ENCODE results near the gene COL21A1.
"Not testable (repeated sequence)": the region's sequence is repeated elsewhere in the genome, so short reads cannot be mapped to it uniquely, and the experiment has no call there.

The COL21A1 gene

DNA sequence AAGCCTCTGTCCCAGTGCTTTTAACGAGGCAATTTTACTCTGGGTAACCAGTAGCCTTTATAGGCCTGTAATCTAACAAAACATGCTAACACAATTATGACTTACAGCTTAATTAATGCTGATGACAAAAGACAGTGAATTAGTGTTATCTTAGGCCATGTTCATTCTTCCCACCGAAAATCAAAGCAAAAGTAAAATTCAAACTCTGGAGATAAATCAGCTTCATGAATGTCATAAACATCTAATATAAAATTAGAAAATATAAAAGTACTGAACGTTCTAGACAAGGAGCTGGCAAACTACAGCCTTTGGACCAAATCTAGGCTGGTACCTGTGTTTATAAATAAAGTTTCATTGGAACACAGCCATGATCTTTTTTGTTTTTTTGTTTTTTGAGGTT lies 18.6 kb upstream of the COL21A1 start:
- Histone ChIP-seq H4K8ac (ENCODE audit: low read depth, low read length) (no peak overlapping the region), H2BK12ac (ENCODE audit: low read length) (no peak overlapping the region), H3K4ac (ENCODE audit: low read depth, low read length) (no peak overlapping the region), H3K36me3 (ENCODE audit: control insufficient read depth in 1 of 2, insufficient read depth in 2 of 2, low read length in 2 of 2) (no peaks in the 10 kb centered on the region), H3K4me1 (ENCODE audit: control insufficient read depth in 1 of 2, insufficient read depth in 2 of 2, low read length in 2 of 2) (no peaks in the 10 kb centered on the region), H2AK5ac (ENCODE audit: low read length) (no peak overlapping the region), H3K9me3 (ENCODE audit: insufficient read depth, low read depth, low read length) (peaks cover 3% of the 10 kb centered on the region), H3K14ac (ENCODE audit: low read length) (no peak overlapping the region), H3K27me3 (ENCODE audit: insufficient read depth, low read length) (no peaks in the 10 kb centered on the region), H2BK120ac (ENCODE audit: insufficient read depth, low read length, poor library complexity) (no peak overlapping the region), H3K79me1 (ENCODE audit: low read length) (no peaks in the 10 kb centered on the region), H4K91ac (ENCODE audit: low read depth, low read length) (no peak overlapping the region), H2AFZ (ENCODE audit: insufficient read depth, low read length, poor library complexity) (no peak overlapping the region), H4K12ac (ENCODE audit: low read depth, low read length) (no peak overlapping the region), H3K18ac (ENCODE audit: low read length) (no peak overlapping the region), H3K9ac (ENCODE audit: low read length) (no peak overlapping the region), H3K4me3 (ENCODE audit: low read depth, low read length) (no peak overlapping the region), H3K4me2 (ENCODE audit: low read length) (no peak overlapping the region), H3K27ac (ENCODE audit: low read depth, low read length) (no peak overlapping the region), H3K79me2 (ENCODE audit: control insufficient read depth, insufficient read depth, low read length, poor library complexity) (no peaks in the 10 kb centered on the region), H3K23ac (ENCODE audit: low read length) (no peak overlapping the region), H2BK5ac (ENCODE audit: low read depth, low read length, poor library complexity) (no peak overlapping the region)
- no peak for DNase-seq
- no CpG with 5 or more reads among the region's 3 CpGs for WGBS (ENCODE audit: extremely low coverage, insufficient coverage, insufficient read length)

DNA sequence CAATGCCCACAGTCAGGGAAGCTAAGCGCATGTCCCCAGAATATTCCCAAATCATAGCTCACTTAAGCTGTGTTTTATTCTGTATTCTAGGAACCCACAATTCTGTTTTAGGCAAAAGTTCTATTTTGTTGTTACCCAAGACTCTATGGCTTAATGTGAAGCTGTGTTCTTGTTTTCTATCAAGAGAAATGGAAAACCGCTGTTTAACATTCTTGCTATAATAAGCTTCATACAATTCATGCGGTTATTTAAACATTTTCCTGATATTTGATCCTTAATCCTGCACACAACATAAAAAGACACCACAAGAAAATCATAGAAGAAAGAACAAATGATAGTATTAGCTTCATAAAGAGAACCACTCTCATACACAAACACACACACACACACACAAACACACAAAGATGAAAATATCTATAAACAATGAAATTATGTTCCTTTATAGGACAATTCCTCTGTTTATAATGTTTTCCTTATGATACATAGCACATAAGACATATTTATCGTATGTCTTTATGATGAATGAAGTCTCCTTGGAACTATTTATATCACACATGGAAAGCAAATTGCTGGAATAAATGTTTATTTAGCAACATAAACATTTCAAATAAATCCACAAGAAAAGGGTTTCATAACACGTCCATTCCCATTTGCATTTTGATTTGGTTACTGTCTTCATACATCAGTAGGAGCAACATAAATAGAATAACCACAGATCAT lies 16.4 kb upstream of the COL21A1 start:
- Histone ChIP-seq H2AFZ (ENCODE audit: insufficient read depth, low read length, poor library complexity) (no peak overlapping the region), H3K79me2 (ENCODE audit: control insufficient read depth, insufficient read depth, low read length, poor library complexity) (no peaks in the 10 kb centered on the region), H3K4me1 (ENCODE audit: control insufficient read depth in 1 of 2, insufficient read depth in 2 of 2, low read length in 2 of 2) (no peaks in the 10 kb centered on the region), H3K4me2 (ENCODE audit: low read length) (no peak overlapping the region), H3K14ac (ENCODE audit: low read length) (no peak overlapping the region), H3K23ac (ENCODE audit: low read length) (no peak overlapping the region), H3K27ac (ENCODE audit: low read depth, low read length) (no peak overlapping the region), H4K8ac (ENCODE audit: low read depth, low read length) (no peak overlapping the region), H2AK5ac (ENCODE audit: low read length) (no peak overlapping the region), H2BK120ac (ENCODE audit: insufficient read depth, low read length, poor library complexity) (no peak overlapping the region), H3K36me3 (ENCODE audit: control insufficient read depth in 1 of 2, insufficient read depth in 2 of 2, low read length in 2 of 2) (no peaks in the 10 kb centered on the region), H4K12ac (ENCODE audit: low read depth, low read length) (no peak overlapping the region), H3K79me1 (ENCODE audit: low read length) (no peaks in the 10 kb centered on the region), H4K91ac (ENCODE audit: low read depth, low read length) (no peak overlapping the region), H3K9me3 (ENCODE audit: insufficient read depth, low read depth, low read length) (peaks cover 3% of the 10 kb centered on the region), H2BK5ac (ENCODE audit: low read depth, low read length, poor library complexity) (no peak overlapping the region), H3K9ac (ENCODE audit: low read length) (no peak overlapping the region), H3K27me3 (ENCODE audit: insufficient read depth, low read length) (no peaks in the 10 kb centered on the region), H3K18ac (ENCODE audit: low read length) (no peak overlapping the region), H3K4ac (ENCODE audit: low read depth, low read length) (no peak overlapping the region), H2BK12ac (ENCODE audit: low read length) (no peak overlapping the region), H3K4me3 (ENCODE audit: low read depth, low read length) (no peak overlapping the region)
- WGBS (ENCODE audit: extremely low coverage, insufficient coverage, insufficient read length), result no CpG with 5 or more reads among the region's 5 CpGs
- DNase-seq, result no peak

DNA sequence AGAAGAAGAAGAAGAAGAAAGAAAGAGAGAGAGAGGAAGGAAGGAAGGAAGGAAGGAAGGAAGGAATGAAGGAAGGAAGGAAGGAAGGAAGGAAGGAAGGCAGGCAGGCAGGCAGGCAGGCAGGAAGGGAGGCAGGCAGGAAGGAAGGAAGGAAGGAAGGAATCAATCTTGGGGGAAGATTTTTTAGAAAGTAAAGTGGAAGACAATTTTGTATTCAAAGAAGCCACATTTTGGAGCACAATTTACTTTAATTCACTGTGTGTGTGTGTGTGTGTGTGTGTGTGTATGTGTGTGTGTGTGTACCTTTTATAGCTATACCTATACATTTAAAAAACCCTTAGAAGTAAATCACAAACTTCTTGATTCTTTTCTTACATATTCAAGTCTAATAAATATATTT lies 13.2 kb upstream of the COL21A1 start:
- not testable (repeated sequence) for H4K91ac ChIP-seq (ENCODE audit: low read depth, low read length); DNase-seq; H2BK120ac ChIP-seq (ENCODE audit: insufficient read depth, low read length, poor library complexity); H4K12ac ChIP-seq (ENCODE audit: low read depth, low read length); H3K4me3 ChIP-seq (ENCODE audit: low read depth, low read length); H2BK5ac ChIP-seq (ENCODE audit: low read depth, low read length, poor library complexity); H3K27ac ChIP-seq (ENCODE audit: low read depth, low read length); H3K79me2 ChIP-seq (ENCODE audit: control insufficient read depth, insufficient read depth, low read length, poor library complexity); H3K4me2 ChIP-seq (ENCODE audit: low read length); H2AFZ ChIP-seq (ENCODE audit: insufficient read depth, low read length, poor library complexity); H3K36me3 ChIP-seq (ENCODE audit: control insufficient read depth in 1 of 2, insufficient read depth in 2 of 2, low read length in 2 of 2); H3K4me1 ChIP-seq (ENCODE audit: control insufficient read depth in 1 of 2, insufficient read depth in 2 of 2, low read length in 2 of 2); H3K27me3 ChIP-seq (ENCODE audit: insufficient read depth, low read length); H2BK12ac ChIP-seq (ENCODE audit: low read length); H3K4ac ChIP-seq (ENCODE audit: low read depth, low read length); H3K23ac ChIP-seq (ENCODE audit: low read length); H3K14ac ChIP-seq (ENCODE audit: low read length); H3K9ac ChIP-seq (ENCODE audit: low read length); H3K18ac ChIP-seq (ENCODE audit: low read length); H3K9me3 ChIP-seq (ENCODE audit: insufficient read depth, low read depth, low read length); H4K8ac ChIP-seq (ENCODE audit: low read depth, low read length); H2AK5ac ChIP-seq (ENCODE audit: low read length); H3K79me1 ChIP-seq (ENCODE audit: low read length)

DNA sequence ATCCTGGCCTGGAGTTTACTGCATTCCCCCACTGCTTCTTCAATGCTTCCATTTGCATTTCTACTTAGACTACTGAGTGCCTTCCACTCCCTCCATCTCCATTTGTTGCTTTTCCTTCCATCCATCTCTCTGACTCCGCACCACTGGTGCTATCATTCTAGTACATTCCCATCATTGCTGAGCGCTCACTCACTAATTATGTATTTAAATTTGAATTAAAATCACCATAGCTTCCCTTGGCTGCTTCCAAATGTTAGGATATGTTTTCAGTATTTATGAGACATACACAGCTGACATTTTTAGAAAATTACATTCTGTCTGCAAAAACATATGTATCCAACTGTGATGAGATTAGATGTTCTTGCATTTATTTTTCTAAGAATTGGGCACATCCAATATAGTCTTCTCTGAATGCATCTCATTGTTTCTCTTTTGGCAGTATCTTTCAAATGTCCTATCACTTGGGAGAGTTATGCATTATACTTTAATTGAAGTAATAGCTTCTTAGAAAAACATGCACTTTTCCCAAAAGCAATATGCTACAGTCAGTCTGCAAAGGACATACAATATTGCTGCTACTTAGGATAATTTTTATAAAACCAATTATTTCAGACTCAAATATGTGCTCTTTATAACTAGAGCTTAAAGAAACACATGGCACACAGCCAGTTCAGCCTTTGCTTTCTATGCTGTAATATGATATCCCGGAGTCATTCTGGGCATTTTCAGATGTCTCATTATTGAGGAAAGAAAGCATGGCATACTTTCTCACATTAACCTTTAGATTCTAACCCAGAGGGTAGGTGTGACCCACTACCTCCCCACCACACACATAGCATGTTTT lies 12.1 kb upstream of the COL21A1 start:
- H3K27ac ChIP-seq (ENCODE audit: low read depth, low read length), result no peak overlapping the region
- H3K9me3 ChIP-seq (ENCODE audit: insufficient read depth, low read depth, low read length), result no peaks in the 10 kb centered on the region
- no peaks in the 10 kb centered on the region for H3K79me2 ChIP-seq (ENCODE audit: control insufficient read depth, insufficient read depth, low read length, poor library complexity)
- DNase-seq, result no peak
- no peak overlapping the region for H4K8ac ChIP-seq (ENCODE audit: low read depth, low read length)
- no peaks in the 10 kb centered on the region for H3K4me1 ChIP-seq (ENCODE audit: control insufficient read depth in 1 of 2, insufficient read depth in 2 of 2, low read length in 2 of 2)
- H3K9ac ChIP-seq (ENCODE audit: low read length), result no peak overlapping the region
- H3K4me2 ChIP-seq (ENCODE audit: low read length), result no peak overlapping the region
- no peaks in the 10 kb centered on the region for H3K79me1 ChIP-seq (ENCODE audit: low read length)
- H4K91ac ChIP-seq (ENCODE audit: low read depth, low read length), result no peak overlapping the region
- H2BK120ac ChIP-seq (ENCODE audit: insufficient read depth, low read length, poor library complexity), result no peak overlapping the region
- H2AFZ ChIP-seq (ENCODE audit: insufficient read depth, low read length, poor library complexity), result no peak overlapping the region
- H2BK5ac ChIP-seq (ENCODE audit: low read depth, low read length, poor library complexity), result no peak overlapping the region
- H3K18ac ChIP-seq (ENCODE audit: low read length), result no peak overlapping the region
- no peak overlapping the region for H4K12ac ChIP-seq (ENCODE audit: low read depth, low read length)
- no peak overlapping the region for H3K4ac ChIP-seq (ENCODE audit: low read depth, low read length)
- no peak overlapping the region for H3K14ac ChIP-seq (ENCODE audit: low read length)
- H3K27me3 ChIP-seq (ENCODE audit: insufficient read depth, low read length), result no peaks in the 10 kb centered on the region
- H3K4me3 ChIP-seq (ENCODE audit: low read depth, low read length), result no peak overlapping the region
- H3K36me3 ChIP-seq (ENCODE audit: control insufficient read depth in 1 of 2, insufficient read depth in 2 of 2, low read length in 2 of 2), result no peaks in the 10 kb centered on the region
- no CpG with 5 or more reads among the region's 3 CpGs for WGBS (ENCODE audit: extremely low coverage, insufficient coverage, insufficient read length)
- H2BK12ac ChIP-seq (ENCODE audit: low read length), result no peak overlapping the region
- H3K23ac ChIP-seq (ENCODE audit: low read length), result no peak overlapping the region
- no peak overlapping the region for H2AK5ac ChIP-seq (ENCODE audit: low read length)

Measured in trophoblast cell (in vitro differentiated cells and primary cell).